Prostate gland (tissue), 2 donors: ENCODE results near the gene TH. TPM values are rescaled to one million over a fixed set of nuclear protein-coding genes. Genes with fewer than 3 reads are reported as not detected.

Experiments
- DNase-seq: peaks from one replicate; pipeline ENCODE4 v3.0.0-alpha.2; 2019; ENCODE audit warnings: low spot score
- H3K27ac ChIP-seq, 2 donors: fragments of 200-600 bp; sonication (generic); 2 replicates each; pipeline ENCODE4 v1.5.1; 2017 to 2019
- H3K27me3 ChIP-seq: fragments of 200-600 bp; sonication (generic); replicated peaks from 2 replicates; pipeline ENCODE4 v1.5.1; 2019; ENCODE audit not compliant: insufficient read depth
- H3K36me3 ChIP-seq, 2 donors: fragments of 200-600 bp; sonication (generic); 1 replicate in 1 of 2; 2 replicates in 1 of 2; pipeline versions ENCODE4 v1.5.1 to v1.8.1; 2017 to 2019
- H3K4me1 ChIP-seq: fragments of 200-600 bp; sonication (generic); replicated peaks from 2 replicates; pipeline ENCODE4 v1.5.1; 2019
- H3K4me3 ChIP-seq, 2 donors: fragments of 200-600 bp; sonication (generic); 2 replicates each; pipeline ENCODE4 v1.5.1; 2017 to 2019
- H3K9me3 ChIP-seq: fragments of 200-600 bp; sonication (generic); 2 replicates; pipeline ENCODE4 v1.5.1; 2017
- CTCF ChIP-seq, 4 experiments: fragments of 200-600 bp in 2 of 4; fragments of 450-650 bp in 2 of 4; sonication (generic) in 2 of 4; IDR thresholded peaks; 1 replicate in 3 of 4; 2 replicates in 1 of 4; pipeline ENCODE4 v1.5.1; 2016 to 2019; ENCODE audit warnings: antibody characterized with exemption in 4 of 4, mild to moderate bottlenecking in 2 of 4, moderate library complexity in 2 of 4
- POLR2A ChIP-seq: fragments of 450-650 bp; IDR thresholded peaks from one replicate; pipeline ENCODE4 v1.6.1; 2016; ENCODE audit warnings: antibody characterized with exemption, mild to moderate bottlenecking
- POLR2AphosphoS5 ChIP-seq: sonication (generic); formaldehyde crosslinking; IDR thresholded peaks from one replicate; pipeline ENCODE4 v1.6.1; 2017; ENCODE audit warnings: antibody characterized with exemption
- WGBS: methylation state at CpG from one replicate; pipeline ENCODE4 v1.1.5; 2018; 5-methylcytosine and 5-hydroxymethylcytosine counted together
- intact Hi-C: fragments of 100-400 bp; cut with DNase I; formaldehyde crosslinking; loops from one replicate; pipeline ENCODE4 v1.14.2; 2022
- total RNA-seq, 2 donors: library from RNA; depleted of rRNA; stranded (reverse); fragments of >200 nt; gene quantifications; one replicate each; pipeline ENCODE4 v1.1.0, GENCODE V29; 2016

The TH gene
- total RNA-seq, 2 donors from 2014 or later = 2.4 TPM; not detected in 1

- DNase-seq = no peak
- H3K9me3 ChIP-seq = no peaks in the 10 kb centered on the region
- WGBS = 89% methylated on average over 16 of the region's 16 CpGs
- intact Hi-C loops = no loop called here
- no peaks in the 10 kb centered on the region for H3K4me1 ChIP-seq
- H3K36me3 ChIP-seq = no peaks in the 10 kb centered on the region
- no peak overlapping the region for H3K27ac ChIP-seq
- no peak overlapping the region for H3K4me3 ChIP-seq
- no peak for TF ChIP-seq POLR2AphosphoS5
- no peak for TF ChIP-seq POLR2A
- TF ChIP-seq CTCF (IDR thresholded peaks at IDR 0.05) = no peak
- H3K27me3 ChIP-seq = no peaks in the 10 kb centered on the region
These were observed 1.6 kb upstream of the TH start for GRCh38 chr11:2173150-2173693.

GRCh38 chr11:2172676-2173075 is 1.1 kb upstream of the TH start:
- Histone ChIP-seq H3K27ac (no peak overlapping the region), H3K9me3 (no peaks in the 10 kb centered on the region), H3K4me1 (no peaks in the 10 kb centered on the region), H3K27me3 (no peaks in the 10 kb centered on the region), H3K4me3 (no peak overlapping the region), H3K36me3 (no peaks in the 10 kb centered on the region)
- DNase-seq = no peak
- intact Hi-C loops = no loop called here
- TF ChIP-seq POLR2A (no peak), CTCF (IDR thresholded peaks at IDR 0.05) (no peak), POLR2AphosphoS5 (no peak)
- 83% methylated on average over 8 of the region's 12 CpGs for WGBS

GRCh38 chr11:2169626-2170570 is 1.7 kb downstream of the TH start:
- no peaks in the 10 kb centered on the region for H3K27me3 ChIP-seq
- no peaks in the 10 kb centered on the region for H3K36me3 ChIP-seq
- H3K4me1 ChIP-seq = no peaks in the 10 kb centered on the region
- 76% methylated on average over 45 of the region's 45 CpGs for WGBS
- H3K27ac ChIP-seq = no peak overlapping the region
- DNase-seq = no peak
- intact Hi-C loops = no loop called here
- TF ChIP-seq POLR2A (no peak), CTCF (IDR thresholded peaks at IDR 0.05) (no peak)
- no peak overlapping the region for H3K4me3 ChIP-seq
- H3K9me3 ChIP-seq = no peaks in the 10 kb centered on the region

GRCh38 chr11:2169005-2169378 is 2.6 kb downstream of the TH start:
- intact Hi-C loops = no loop called here
- Histone ChIP-seq H3K4me1 (no peaks in the 10 kb centered on the region), H3K27ac (no peak overlapping the region), H3K9me3 (no peaks in the 10 kb centered on the region), H3K4me3 (no peak overlapping the region), H3K27me3 (no peaks in the 10 kb centered on the region), H3K36me3 (no peaks in the 10 kb centered on the region)
- DNase-seq = no peak
- no peak for TF ChIP-seq CTCF (IDR thresholded peaks at IDR 0.05)
- no peak for TF ChIP-seq POLR2AphosphoS5
- no peak for TF ChIP-seq POLR2A
- 62% methylated on average over 10 of the region's 10 CpGs for WGBS
